Peyer's patch (tissue), 4 donors: Measurements from ENCODE around the gene ARMC2.

Experiments
- CTCF ChIP-seq, 6 experiments: fragments of 450-650 bp in 4 of 6; fragments of 200-600 bp in 2 of 6; sonication (generic) in 1 of 6; IDR thresholded peaks; one replicate each; pipeline ENCODE4 v1.5.1; 2017 to 2019; ENCODE audit warnings: antibody characterized with exemption in 6 of 6, mild to moderate bottlenecking in 3 of 6, moderate library complexity in 1 of 6
- POLR2A ChIP-seq, 2 donors: fragments of 450-650 bp; IDR thresholded peaks; one replicate each; pipeline ENCODE4 v1.5.1; 2017; ENCODE audit warnings: antibody characterized with exemption in 2 of 2, mild to moderate bottlenecking in 2 of 2, moderate library complexity in 2 of 2

GRCh38 chr6:108846628-108847027 is 1.6 kb upstream of the ARMC2 start:
- TF ChIP-seq CTCF (IDR thresholded peaks at IDR 0.05) (no peak), POLR2A (IDR thresholded peaks at IDR 0.05) (no peak)
